ENCODE data around the gene NT5C1A.

NT5C1A gene

GRCh38 chr1:39633422-39633821 lies 38.5 kb downstream of the NT5C1A start:
- DNase-seq: no peak

GRCh38 chr1:39632682-39633417 lies 39.1 kb downstream of the NT5C1A start:
- no peak for DNase-seq

- DNase-seq: no peak
Measured at GRCh38 chr1:39632323-39632681, 39.6 kb downstream of the NT5C1A start.

GRCh38 chr1:39631361-39632322 lies 40.3 kb downstream of the NT5C1A start:
- no peak for DNase-seq

- DNase-seq: no peak
Measured at GRCh38 chr1:39628807-39629350, 43.0 kb downstream of the NT5C1A start.

- DNase-seq: no peak
Measured at GRCh38 chr1:39626646-39627045, 45.3 kb downstream of the NT5C1A start.

- no peak for DNase-seq
Measured at GRCh38 chr1:39625462-39626273, 46.2 kb downstream of the NT5C1A start.

- DNase-seq: no peak
Measured at GRCh38 chr1:39625009-39625408, 46.9 kb downstream of the NT5C1A start.

- DNase-seq: no peak
Measured at GRCh38 chr1:39623053-39623452, 48.9 kb downstream of the NT5C1A start.

- no peak for DNase-seq
Measured at GRCh38 chr1:39622427-39622826, 49.5 kb downstream of the NT5C1A start.

GRCh38 chr1:39620659-39621165 lies 51.2 kb downstream of the NT5C1A start:
- no peak for DNase-seq

- DNase-seq: no peak
Measured at GRCh38 chr1:39617488-39618049, 54.3 kb downstream of the NT5C1A start.

- no peak for DNase-seq
Measured at GRCh38 chr1:39615086-39615673, 56.7 kb downstream of the NT5C1A start.

GRCh38 chr1:39614488-39614887 lies 57.4 kb downstream of the NT5C1A start:
- DNase-seq: no peak

- no peak for DNase-seq
Measured at GRCh38 chr1:39613250-39613649, 58.7 kb downstream of the NT5C1A start.

GRCh38 chr1:39609618-39610331 lies 62.1 kb downstream of the NT5C1A start:
- peak in 1 of 2 donors; percentile 38 for DNase-seq
